GM10266 (cell line): Measurements from ENCODE around the gene ARFGAP3.

Experiments used
- DNase-seq: peaks from one replicate; pipeline ENCODE4 v3.0.0; 2012; ENCODE audit errors: extremely low spot score
- CTCF ChIP-seq: IDR thresholded peaks from 2 replicates; pipeline ENCODE4 v1.5.1; 2012; ENCODE audit warnings: mild to moderate bottlenecking, low read depth; ENCODE audit not compliant: control insufficient read depth, insufficient read depth; ENCODE audit errors: missing control alignments

Gene ARFGAP3

GRCh38 chr22:42772647-42773046, 84.4 kb downstream of the ARFGAP3 start:
- no peak for DNase-seq
- TF ChIP-seq CTCF: no peak

- no peak for DNase-seq
- TF ChIP-seq CTCF: no peak
These were observed 86.0 kb downstream of the ARFGAP3 start for GRCh38 chr22:42770941-42771647.

GRCh38 chr22:42770448-42770726, 86.7 kb downstream of the ARFGAP3 start:
- TF ChIP-seq CTCF: no peak

GRCh38 chr22:42769574-42770447, 87.3 kb downstream of the ARFGAP3 start:
- TF ChIP-seq CTCF: no peak
- DNase-seq: peak; percentile 83

More at GRCh38 chr22:42770448-42770726, 86.7 kb downstream of the ARFGAP3 start:
- DNase-seq: no peak

GRCh38 chr22:42769238-42769573, 87.9 kb downstream of the ARFGAP3 start:
- DNase-seq: no peak
- no peak for TF ChIP-seq CTCF

- DNase-seq: no peak
- TF ChIP-seq CTCF: no peak
These were observed 88.6 kb downstream of the ARFGAP3 start for GRCh38 chr22:42768385-42769035.
